Activated T-cell treated with anti-CD3 and anti-CD28 coated beads, Interleukin-2, amount 50 U/mL, for 24 hours (primary cell): ENCODE results near the gene KHDRBS1.
A peak's percentile ranks its signal among the peaks of the same experiment; 100 is the strongest.

Experiments used
- DNase-seq: peaks from one replicate; pipeline ENCODE4 v3.0.0-alpha.2; 2020
- H3K27ac Mint-ChIP-seq: 2 replicates; pipeline ENCODE4 v1.8.0; 2020; ENCODE audit warnings: mild to moderate bottlenecking, mixed read lengths
- H3K27me3 Mint-ChIP-seq: 2 replicates; pipeline ENCODE4 v1.8.0; 2020; ENCODE audit warnings: mixed read lengths
- H3K36me3 Mint-ChIP-seq: 2 replicates; pipeline ENCODE4 v1.8.0; 2020; ENCODE audit warnings: low read depth, mixed read lengths
- H3K4me1 Mint-ChIP-seq: 2 replicates; pipeline ENCODE4 v1.8.0; 2020; ENCODE audit warnings: low read depth, mixed read lengths
- H3K4me3 Mint-ChIP-seq: 2 replicates; pipeline ENCODE4 v1.8.0; 2020; ENCODE audit warnings: mild to moderate bottlenecking, moderate library complexity, mixed read lengths
- H3K9me3 Mint-ChIP-seq: 2 replicates; pipeline ENCODE4 v1.8.0; 2020; ENCODE audit warnings: mixed read lengths

KHDRBS1 gene

GRCh38 chr1:32013386-32014198, at the start of gene KHDRBS1:
Gene KHDRBS1, plus strand, starts transcription at chr1:32013868. Its CDS starts 128 bp downstream, at chr1:32013996.
- peak; percentile 98 for DNase-seq
- Mint-ChIP-seq H3K27ac (peak within 1 kb of the TSS; percentile 95), H3K4me1 (peaks cover 34% of the 10 kb centered on the region), H3K9me3 (no peaks in the 10 kb centered on the region), H3K36me3 (peaks cover 36% of the 10 kb centered on the region), H3K27me3 (no peaks in the 10 kb centered on the region), H3K4me3 (peak within 1 kb of the TSS; percentile 96)

GRCh38 chr1:31970873-31971272, 42.8 kb upstream of the KHDRBS1 start:
- DNase-seq = no peak
- H3K9me3 Mint-ChIP-seq = no peaks in the 10 kb centered on the region
- H3K36me3 Mint-ChIP-seq = no peaks in the 10 kb centered on the region
- no peak overlapping the region for H3K4me3 Mint-ChIP-seq
- H3K27ac Mint-ChIP-seq = no peak overlapping the region
- H3K27me3 Mint-ChIP-seq = no peaks in the 10 kb centered on the region
- H3K4me1 Mint-ChIP-seq = no peaks in the 10 kb centered on the region

GRCh38 chr1:31976401-31976800, 37.3 kb upstream of the KHDRBS1 start:
- no peak for DNase-seq
- Mint-ChIP-seq H3K9me3 (no peaks in the 10 kb centered on the region), H3K36me3 (no peaks in the 10 kb centered on the region), H3K4me1 (peaks cover 11% of the 10 kb centered on the region), H3K27ac (no peak overlapping the region), H3K4me3 (no peak overlapping the region), H3K27me3 (no peaks in the 10 kb centered on the region)

- DNase-seq = no peak
- H3K27ac Mint-ChIP-seq = peak overlapping the region; percentile 38
- H3K27me3 Mint-ChIP-seq = no peaks in the 10 kb centered on the region
- H3K9me3 Mint-ChIP-seq = no peaks in the 10 kb centered on the region
- no peaks in the 10 kb centered on the region for H3K36me3 Mint-ChIP-seq
- peaks cover 22% of the 10 kb centered on the region for H3K4me1 Mint-ChIP-seq
- no peak overlapping the region for H3K4me3 Mint-ChIP-seq
These were observed 36.1 kb upstream of the KHDRBS1 start for GRCh38 chr1:31977385-31978131.

- no peak for DNase-seq
- H3K9me3 Mint-ChIP-seq = no peaks in the 10 kb centered on the region
- H3K36me3 Mint-ChIP-seq = no peaks in the 10 kb centered on the region
- no peak overlapping the region for H3K27ac Mint-ChIP-seq
- no peaks in the 10 kb centered on the region for H3K27me3 Mint-ChIP-seq
- H3K4me3 Mint-ChIP-seq = no peak overlapping the region
- peaks cover 33% of the 10 kb centered on the region for H3K4me1 Mint-ChIP-seq
These were observed 34.7 kb upstream of the KHDRBS1 start for GRCh38 chr1:31978843-31979400.

- Mint-ChIP-seq H3K4me3 (no peak overlapping the region), H3K9me3 (no peaks in the 10 kb centered on the region), H3K4me1 (peaks cover 48% of the 10 kb centered on the region), H3K36me3 (no peaks in the 10 kb centered on the region), H3K27ac (no peak overlapping the region), H3K27me3 (no peaks in the 10 kb centered on the region)
- DNase-seq = no peak
These were observed 32.7 kb upstream of the KHDRBS1 start for GRCh38 chr1:31980835-31981455.

- no peak for DNase-seq
- Mint-ChIP-seq H3K9me3 (no peaks in the 10 kb centered on the region), H3K27me3 (no peaks in the 10 kb centered on the region)
These were observed 32.2 kb upstream of the KHDRBS1 start for GRCh38 chr1:31981456-31981839.

GRCh38 chr1:31981972-31982371, 31.7 kb upstream of the KHDRBS1 start:
- peak overlapping the region; percentile 30 for H3K4me3 Mint-ChIP-seq

More at GRCh38 chr1:31981456-31981839, 32.2 kb upstream of the KHDRBS1 start:
- Mint-ChIP-seq H3K4me1 (peaks cover 49% of the 10 kb centered on the region), H3K27ac (peak overlapping the region; percentile 68), H3K4me3 (peak overlapping the region; percentile 30), H3K36me3 (no peaks in the 10 kb centered on the region)

GRCh38 chr1:31984419-31985347, 29.0 kb upstream of the KHDRBS1 start:
- Mint-ChIP-seq H3K9me3 (no peaks in the 10 kb centered on the region), H3K4me1 (peaks cover 59% of the 10 kb centered on the region), H3K4me3 (peak overlapping the region; percentile 40), H3K36me3 (no peaks in the 10 kb centered on the region), H3K27ac (peak overlapping the region; percentile 93), H3K27me3 (no peaks in the 10 kb centered on the region)
- DNase-seq = peak; percentile 52

More at GRCh38 chr1:31981972-31982371, 31.7 kb upstream of the KHDRBS1 start:
- DNase-seq = no peak
- Mint-ChIP-seq H3K36me3 (no peaks in the 10 kb centered on the region), H3K4me1 (peaks cover 54% of the 10 kb centered on the region), H3K27ac (peak overlapping the region; percentile 68), H3K9me3 (no peaks in the 10 kb centered on the region), H3K27me3 (no peaks in the 10 kb centered on the region)

- H3K4me3 Mint-ChIP-seq = peak overlapping the region; percentile 40
- H3K4me1 Mint-ChIP-seq = peaks cover 66% of the 10 kb centered on the region
- H3K27ac Mint-ChIP-seq = peak overlapping the region; percentile 93
- no peak for DNase-seq
- no peaks in the 10 kb centered on the region for H3K27me3 Mint-ChIP-seq
- H3K36me3 Mint-ChIP-seq = no peaks in the 10 kb centered on the region
- no peaks in the 10 kb centered on the region for H3K9me3 Mint-ChIP-seq
These were observed 28.2 kb upstream of the KHDRBS1 start for GRCh38 chr1:31985430-31985829.

GRCh38 chr1:31987135-31987619, 26.5 kb upstream of the KHDRBS1 start:
- Mint-ChIP-seq H3K36me3 (no peaks in the 10 kb centered on the region), H3K4me3 (no peak overlapping the region), H3K4me1 (peaks cover 50% of the 10 kb centered on the region), H3K27ac (peak overlapping the region; percentile 64), H3K27me3 (no peaks in the 10 kb centered on the region), H3K9me3 (no peaks in the 10 kb centered on the region)
- DNase-seq = no peak

- no peaks in the 10 kb centered on the region for H3K27me3 Mint-ChIP-seq
These were observed 23.7 kb upstream of the KHDRBS1 start for GRCh38 chr1:31989964-31990363.

GRCh38 chr1:31991182-31991581, 22.5 kb upstream of the KHDRBS1 start:
- Mint-ChIP-seq H3K36me3 (no peaks in the 10 kb centered on the region), H3K27me3 (no peaks in the 10 kb centered on the region), H3K9me3 (no peaks in the 10 kb centered on the region), H3K4me1 (peaks cover 24% of the 10 kb centered on the region), H3K27ac (no peak overlapping the region), H3K4me3 (no peak overlapping the region)
- no peak for DNase-seq

More at GRCh38 chr1:31989964-31990363, 23.7 kb upstream of the KHDRBS1 start:
- no peak for DNase-seq
- no peaks in the 10 kb centered on the region for H3K9me3 Mint-ChIP-seq
- H3K4me3 Mint-ChIP-seq = no peak overlapping the region
- no peaks in the 10 kb centered on the region for H3K36me3 Mint-ChIP-seq
- peaks cover 31% of the 10 kb centered on the region for H3K4me1 Mint-ChIP-seq
- no peak overlapping the region for H3K27ac Mint-ChIP-seq
